K562 (cell line): ENCODE data around the gene LIMD2. TPM values are rescaled to one million over a fixed set of nuclear protein-coding genes. Genes with fewer than 3 reads are reported as not detected.
A peak's percentile ranks its signal among the peaks of the same experiment; 100 is the strongest.

Experiments used
- ETV6 ChIP-seq, 3 experiments: fragments of 150-350 bp in 1 of 3; sonication (generic) in 1 of 3; formaldehyde crosslinking in 1 of 3; IDR thresholded peaks; 2 replicates each; pipeline versions ENCODE4 v1.6.1 to v1.8.0; 2014 to 2022; ENCODE audit warnings: borderline replicate concordance in 2 of 3, low read depth in 2 of 3, antibody characterized with exemption in 1 of 3, low read length in 1 of 3, mild to moderate bottlenecking in 1 of 3, missing genetic modification reagents in 1 of 3
- HDGF ChIP-seq: fragments of 450-650 bp; IDR thresholded peaks from 2 replicates; pipeline ENCODE4 v1.6.1; 2016
- MCM3 ChIP-seq: fragments of 450-650 bp; IDR thresholded peaks from 2 replicates; pipeline ENCODE4 v1.6.1; 2016
- NFRKB ChIP-seq: fragments of 450-650 bp; IDR thresholded peaks from 2 replicates; pipeline ENCODE4 v1.6.1; 2016; ENCODE audit warnings: low read depth
- PHTF2 ChIP-seq: fragments of 250-450 bp; sonication (Bioruptor Pico); IDR thresholded peaks from 2 replicates; pipeline ENCODE4 v1.5.0; 2021; ENCODE audit warnings: mild to moderate bottlenecking
- SNRNP70 ChIP-seq: fragments of 200-400 bp; formaldehyde crosslinking; optimal IDR thresholded peaks from 2 replicates; pipeline ENCODE3; 2017; ENCODE audit warnings: low read depth, low read length
- SRSF7 ChIP-seq: fragments of 200-400 bp; formaldehyde crosslinking; optimal IDR thresholded peaks from 2 replicates; pipeline ENCODE3; 2017; ENCODE audit warnings: mild to moderate bottlenecking, low read depth, low read length
- STAT5A ChIP-seq: IDR thresholded peaks from 2 replicates; pipeline ENCODE4 v1.6.1; 2012; ENCODE audit warnings: low read length, inconsistent platforms, borderline replicate concordance
- ZNF217 ChIP-seq: sonication (generic); formaldehyde crosslinking; IDR thresholded peaks from 2 replicates; pipeline ENCODE4 v1.8.0; 2022; ENCODE audit warnings: mild to moderate bottlenecking, missing genetic modification reagents
- ZNF224 ChIP-seq: sonication (generic); formaldehyde crosslinking; IDR thresholded peaks from 2 replicates; pipeline ENCODE4 v1.8.0; 2022; ENCODE audit warnings: mild to moderate bottlenecking, missing genetic modification reagents
- ZNF584 ChIP-seq: fragments of 200-800 bp; sonication (Bioruptor generic); IDR thresholded peaks from 2 replicates; pipeline ENCODE4 v1.6.1; 2016; ENCODE audit warnings: low read depth, mild to moderate bottlenecking, missing genetic modification characterization, missing compliant biosample characterization
- polyA plus RNA-seq, 8 experiments: library from polyadenylated mRNA; depleted of rRNA in 4 of 8; stranded (reverse) in 5 of 8; unstranded in 3 of 8; fragments of >200 nt; fragmentation: Nextera tagmentation in 2 of 8; fragmentation: Illumina TruSeq in 1 of 8; extraction: Ambion mirVana in 2 of 8; extraction: Trizol in 1 of 8; gene quantifications; 2 replicates each; pipeline versions ENCODE4 v1.2.1 to v1.2.3, GENCODE V29; 2011 to 2014; ENCODE audit warnings: inconsistent platforms in 1 of 8, missing spikeins in 1 of 8
- total RNA-seq, 7 experiments: library from RNA; depleted of rRNA in 6 of 7; stranded (reverse); fragments of >200 nt in 6 of 7; fragmentation: Illumina TruSeq in 2 of 7; extraction: Trizol in 2 of 7; gene quantifications; 2 replicates each; pipeline versions ENCODE4 v1.2.1 to v1.2.3, GENCODE V29; 2011 to 2021; ENCODE audit warnings: low replicate concordance in 1 of 7
- TF ChIP-seq, protein P1 (sequence below), 2 experiments: fragments of 450-650 bp in 1 of 2; sonication (generic) in 1 of 2; formaldehyde crosslinking; conservative IDR thresholded peaks; 2 replicates each; pipeline versions ENCODE4 v1.4.0 to v1.8.1; 2020 to 2022; ENCODE audit warnings: mild to moderate bottlenecking in 1 of 2, missing genetic modification reagents in 1 of 2
- TF ChIP-seq, protein P2 (sequence below): IDR thresholded peaks from 2 replicates; pipeline ENCODE4 v1.6.1; 2011; ENCODE audit not compliant: insufficient read length; ENCODE audit errors: extremely low read depth
- TF ChIP-seq, protein P3 (sequence below): fragments of 200-800 bp; sonication (Bioruptor generic); IDR thresholded peaks from 2 replicates; pipeline ENCODE4 v1.6.1; 2017; ENCODE audit warnings: missing genetic modification characterization, missing compliant biosample characterization
- TF ChIP-seq, protein P4 (sequence below): sonication (generic); formaldehyde crosslinking; IDR thresholded peaks from 2 replicates; pipeline ENCODE4 v1.8.1; 2022; ENCODE audit warnings: missing genetic modification reagents
- TF ChIP-seq, protein P5 (sequence below): sonication (generic); formaldehyde crosslinking; IDR thresholded peaks from 2 replicates; pipeline ENCODE4 v1.8.1; 2023; ENCODE audit warnings: missing genetic modification reagents, mild to moderate bottlenecking, borderline replicate concordance

The LIMD2 gene
- total and polyA plus RNA-seq, 9 of the 15 experiments (the other 6 are each of a cell fraction or from before 2014, with no cell fraction given), result 0.07 to 11.2 (median 2.8) TPM

DNA sequence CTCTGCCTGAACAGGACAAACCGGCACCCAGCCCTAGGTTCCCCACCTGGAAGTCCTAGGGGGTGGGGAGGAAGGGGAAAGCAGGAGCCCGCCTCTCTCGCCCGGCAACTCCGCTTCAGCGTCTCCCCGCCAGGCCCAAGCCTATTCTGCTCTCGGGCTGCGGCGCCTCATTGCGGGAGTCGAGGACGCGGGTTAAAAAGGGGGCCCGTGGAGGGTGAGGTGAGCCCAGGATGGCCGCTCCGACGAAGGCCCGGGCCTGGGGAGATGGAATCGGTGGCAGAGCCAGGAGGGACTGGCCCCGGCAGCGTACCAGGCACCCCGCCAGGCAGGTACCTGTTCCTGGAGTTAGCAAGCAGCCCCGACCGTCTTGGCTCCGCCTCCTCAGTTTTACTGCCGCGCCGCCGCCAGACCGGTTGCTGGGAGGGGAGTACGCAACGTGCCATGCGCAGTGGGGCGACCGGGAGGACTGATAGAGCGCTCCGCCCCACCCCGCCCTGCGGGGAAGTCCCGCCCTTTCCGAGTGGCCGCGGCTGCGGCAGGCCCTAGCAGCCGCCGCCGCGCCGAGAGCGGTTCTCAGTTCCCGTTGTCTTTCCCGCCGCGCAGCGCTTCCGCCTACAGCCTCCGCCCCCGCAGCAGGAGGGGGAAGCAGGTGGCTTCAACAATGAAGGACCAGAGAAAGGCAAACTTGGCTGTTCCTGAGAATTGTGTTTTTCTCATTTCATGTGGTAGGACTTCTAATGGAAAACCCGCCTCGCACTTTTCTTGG, 41.7 kb upstream of the LIMD2 start, which contains the start of gene STRADA (continued):
- TF ChIP-seq, protein P1, sequence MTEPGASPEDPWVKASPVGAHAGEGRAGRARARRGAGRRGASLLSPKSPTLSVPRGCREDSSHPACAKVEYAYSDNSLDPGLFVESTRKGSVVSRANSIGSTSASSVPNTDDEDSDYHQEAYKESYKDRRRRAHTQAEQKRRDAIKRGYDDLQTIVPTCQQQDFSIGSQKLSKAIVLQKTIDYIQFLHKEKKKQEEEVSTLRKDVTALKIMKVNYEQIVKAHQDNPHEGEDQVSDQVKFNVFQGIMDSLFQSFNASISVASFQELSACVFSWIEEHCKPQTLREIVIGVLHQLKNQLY (CRISPR knock-in tag; conservative IDR thresholded peaks at IDR 0.05), result no peak
- peak; percentile 86 to 88 for TF ChIP-seq ETV6 (IDR thresholded peaks at IDR 0.05; ENCODE audit: borderline replicate concordance in 1 of 2, low read depth in 2 of 2, low read length in 1 of 2)
- TF ChIP-seq ETV6 (CRISPR knock-in tag; IDR thresholded peaks at IDR 0.05; ENCODE audit: borderline replicate concordance), result peak; percentile 78; the same call in 1 of the 2 replicates
- TF ChIP-seq, protein P2, sequence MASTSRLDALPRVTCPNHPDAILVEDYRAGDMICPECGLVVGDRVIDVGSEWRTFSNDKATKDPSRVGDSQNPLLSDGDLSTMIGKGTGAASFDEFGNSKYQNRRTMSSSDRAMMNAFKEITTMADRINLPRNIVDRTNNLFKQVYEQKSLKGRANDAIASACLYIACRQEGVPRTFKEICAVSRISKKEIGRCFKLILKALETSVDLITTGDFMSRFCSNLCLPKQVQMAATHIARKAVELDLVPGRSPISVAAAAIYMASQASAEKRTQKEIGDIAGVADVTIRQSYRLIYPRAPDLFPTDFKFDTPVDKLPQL, result peak; percentile 14
- no peak for TF ChIP-seq ZNF224
- TF ChIP-seq MCM3, result no peak
- TF ChIP-seq, protein P3, sequence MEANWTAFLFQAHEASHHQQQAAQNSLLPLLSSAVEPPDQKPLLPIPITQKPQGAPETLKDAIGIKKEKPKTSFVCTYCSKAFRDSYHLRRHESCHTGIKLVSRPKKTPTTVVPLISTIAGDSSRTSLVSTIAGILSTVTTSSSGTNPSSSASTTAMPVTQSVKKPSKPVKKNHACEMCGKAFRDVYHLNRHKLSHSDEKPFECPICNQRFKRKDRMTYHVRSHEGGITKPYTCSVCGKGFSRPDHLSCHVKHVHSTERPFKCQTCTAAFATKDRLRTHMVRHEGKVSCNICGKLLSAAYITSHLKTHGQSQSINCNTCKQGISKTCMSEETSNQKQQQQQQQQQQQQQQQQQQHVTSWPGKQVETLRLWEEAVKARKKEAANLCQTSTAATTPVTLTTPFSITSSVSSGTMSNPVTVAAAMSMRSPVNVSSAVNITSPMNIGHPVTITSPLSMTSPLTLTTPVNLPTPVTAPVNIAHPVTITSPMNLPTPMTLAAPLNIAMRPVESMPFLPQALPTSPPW (CRISPR knock-in tag), result peak; percentile 56
- TF ChIP-seq NFRKB, result peak; percentile 58; the same call in 1 of the 2 replicates
- no peak for TF ChIP-seq PHTF2
- TF ChIP-seq HDGF, result no peak; the same call in 1 of the 2 replicates
- TF ChIP-seq ZNF584 (CRISPR knock-in tag), result no peak
- TF ChIP-seq, protein P4, sequence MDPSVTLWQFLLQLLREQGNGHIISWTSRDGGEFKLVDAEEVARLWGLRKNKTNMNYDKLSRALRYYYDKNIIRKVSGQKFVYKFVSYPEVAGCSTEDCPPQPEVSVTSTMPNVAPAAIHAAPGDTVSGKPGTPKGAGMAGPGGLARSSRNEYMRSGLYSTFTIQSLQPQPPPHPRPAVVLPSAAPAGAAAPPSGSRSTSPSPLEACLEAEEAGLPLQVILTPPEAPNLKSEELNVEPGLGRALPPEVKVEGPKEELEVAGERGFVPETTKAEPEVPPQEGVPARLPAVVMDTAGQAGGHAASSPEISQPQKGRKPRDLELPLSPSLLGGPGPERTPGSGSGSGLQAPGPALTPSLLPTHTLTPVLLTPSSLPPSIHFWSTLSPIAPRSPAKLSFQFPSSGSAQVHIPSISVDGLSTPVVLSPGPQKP (CRISPR knock-in tag), result no peak
- TF ChIP-seq, protein P5, sequence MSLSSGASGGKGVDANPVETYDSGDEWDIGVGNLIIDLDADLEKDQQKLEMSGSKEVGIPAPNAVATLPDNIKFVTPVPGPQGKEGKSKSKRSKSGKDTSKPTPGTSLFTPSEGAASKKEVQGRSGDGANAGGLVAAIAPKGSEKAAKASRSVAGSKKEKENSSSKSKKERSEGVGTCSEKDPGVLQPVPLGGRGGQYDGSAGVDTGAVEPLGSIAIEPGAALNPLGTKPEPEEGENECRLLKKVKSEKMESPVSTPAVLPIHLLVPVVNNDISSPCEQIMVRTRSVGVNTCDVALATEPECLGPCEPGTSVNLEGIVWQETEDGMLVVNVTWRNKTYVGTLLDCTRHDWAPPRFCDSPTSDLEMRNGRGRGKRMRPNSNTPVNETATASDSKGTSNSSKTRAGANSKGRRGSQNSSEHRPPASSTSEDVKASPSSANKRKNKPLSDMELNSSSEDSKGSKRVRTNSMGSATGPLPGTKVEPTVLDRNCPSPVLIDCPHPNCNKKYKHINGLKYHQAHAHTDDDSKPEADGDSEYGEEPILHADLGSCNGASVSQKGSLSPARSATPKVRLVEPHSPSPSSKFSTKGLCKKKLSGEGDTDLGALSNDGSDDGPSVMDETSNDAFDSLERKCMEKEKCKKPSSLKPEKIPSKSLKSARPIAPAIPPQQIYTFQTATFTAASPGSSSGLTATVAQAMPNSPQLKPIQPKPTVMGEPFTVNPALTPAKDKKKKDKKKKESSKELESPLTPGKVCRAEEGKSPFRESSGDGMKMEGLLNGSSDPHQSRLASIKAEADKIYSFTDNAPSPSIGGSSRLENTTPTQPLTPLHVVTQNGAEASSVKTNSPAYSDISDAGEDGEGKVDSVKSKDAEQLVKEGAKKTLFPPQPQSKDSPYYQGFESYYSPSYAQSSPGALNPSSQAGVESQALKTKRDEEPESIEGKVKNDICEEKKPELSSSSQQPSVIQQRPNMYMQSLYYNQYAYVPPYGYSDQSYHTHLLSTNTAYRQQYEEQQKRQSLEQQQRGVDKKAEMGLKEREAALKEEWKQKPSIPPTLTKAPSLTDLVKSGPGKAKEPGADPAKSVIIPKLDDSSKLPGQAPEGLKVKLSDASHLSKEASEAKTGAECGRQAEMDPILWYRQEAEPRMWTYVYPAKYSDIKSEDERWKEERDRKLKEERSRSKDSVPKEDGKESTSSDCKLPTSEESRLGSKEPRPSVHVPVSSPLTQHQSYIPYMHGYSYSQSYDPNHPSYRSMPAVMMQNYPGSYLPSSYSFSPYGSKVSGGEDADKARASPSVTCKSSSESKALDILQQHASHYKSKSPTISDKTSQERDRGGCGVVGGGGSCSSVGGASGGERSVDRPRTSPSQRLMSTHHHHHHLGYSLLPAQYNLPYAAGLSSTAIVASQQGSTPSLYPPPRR (CRISPR knock-in tag), result no peak; the same call in 1 of the 2 replicates
- TF ChIP-seq ZNF217 (CRISPR knock-in tag), result no peak
- no peak; the same call in 1 of the 2 replicates for TF ChIP-seq STAT5A
- no peak for TF ChIP-seq SNRNP70
- no peak for TF ChIP-seq SRSF7
